GM19372 (cell line): Measurements from ENCODE around the gene P2RY2.
"Not testable (repeated sequence)": the region's sequence is repeated elsewhere in the genome, so short reads cannot be mapped to it uniquely, and the experiment has no call there.

ENCODE experiments used
- ATAC-seq: cut with Tn5 transposase; IDR thresholded peaks from one replicate; pipeline ENCODE4 v1.9.1; 2021; ENCODE audit warnings: mild to moderate bottlenecking, low read depth, moderate library complexity; ENCODE audit not compliant: unreplicated experiment

Gene P2RY2

GRCh38 chr11:73187854-73188253 is 30.2 kb upstream of the P2RY2 start:
- ATAC-seq, result no peak

- no peak for ATAC-seq
These were observed 29.8 kb upstream of the P2RY2 start for GRCh38 chr11:73188301-73188700.

GRCh38 chr11:73189315-73189714 is 28.8 kb upstream of the P2RY2 start:
- ATAC-seq, result no peak

GRCh38 chr11:73189723-73190556 is 28.1 kb upstream of the P2RY2 start:
- ATAC-seq, result no peak

- no peak for ATAC-seq
These were observed 27.6 kb upstream of the P2RY2 start for GRCh38 chr11:73190557-73190885.

GRCh38 chr11:73191151-73191550 is 26.9 kb upstream of the P2RY2 start:
- ATAC-seq, result no peak

GRCh38 chr11:73192272-73192671 is 25.8 kb upstream of the P2RY2 start:
- ATAC-seq, result no peak

GRCh38 chr11:73193251-73194033 is 24.6 kb upstream of the P2RY2 start:
- ATAC-seq, result no peak

GRCh38 chr11:73194034-73194507 is 24.0 kb upstream of the P2RY2 start:
- no peak for ATAC-seq

- no peak for ATAC-seq
These were observed 23.5 kb upstream of the P2RY2 start for GRCh38 chr11:73194593-73194992.

GRCh38 chr11:73195191-73196007 is 22.7 kb upstream of the P2RY2 start:
- no peak for ATAC-seq

- no peak for ATAC-seq
These were observed 21.5 kb upstream of the P2RY2 start for GRCh38 chr11:73196576-73196975.

GRCh38 chr11:73197348-73197747 is 20.7 kb upstream of the P2RY2 start:
- no peak for ATAC-seq

- not testable (repeated sequence) for ATAC-seq
These were observed 20.3 kb upstream of the P2RY2 start for GRCh38 chr11:73197787-73198186.

- no peak for ATAC-seq
These were observed 19.4 kb upstream of the P2RY2 start for GRCh38 chr11:73198677-73199076.

- ATAC-seq, result no peak
These were observed 18.6 kb upstream of the P2RY2 start for GRCh38 chr11:73199446-73199845.

- no peak for ATAC-seq
These were observed 17.8 kb upstream of the P2RY2 start for GRCh38 chr11:73200256-73200655.

- no peak for ATAC-seq
These were observed 16.8 kb upstream of the P2RY2 start for GRCh38 chr11:73201249-73201648.

GRCh38 chr11:73201888-73202780 is 15.9 kb upstream of the P2RY2 start:
- no peak for ATAC-seq

- no peak for ATAC-seq
These were observed 14.8 kb upstream of the P2RY2 start for GRCh38 chr11:73203322-73203721.
